Hepatocyte (in vitro differentiated cells): Measurements from ENCODE around the gene THRA.

ENCODE experiments used
- EZH2 ChIP-seq: fragments of 200-600 bp; sonication (generic); IDR thresholded peaks from 2 replicates; pipeline ENCODE4 v1.6.1; 2016; ENCODE audit warnings: antibody characterized with exemption, mild to moderate bottlenecking, borderline replicate concordance
- EZH2phosphoT487 ChIP-seq: fragments of 200-600 bp; sonication (generic); IDR thresholded peaks from one replicate; pipeline ENCODE4 v1.6.1; 2018; ENCODE audit warnings: antibody characterized with exemption, mild to moderate bottlenecking, low read depth, moderate library complexity; ENCODE audit not compliant: unreplicated experiment, severe bottlenecking
- TF ChIP-seq, protein P1 (sequence below): fragments of 200-600 bp; sonication (generic); IDR thresholded peaks from 2 replicates; pipeline ENCODE4 v1.5.1; 2016; ENCODE audit warnings: antibody characterized with exemption, mild to moderate bottlenecking; ENCODE audit not compliant: poor library complexity

DNA sequence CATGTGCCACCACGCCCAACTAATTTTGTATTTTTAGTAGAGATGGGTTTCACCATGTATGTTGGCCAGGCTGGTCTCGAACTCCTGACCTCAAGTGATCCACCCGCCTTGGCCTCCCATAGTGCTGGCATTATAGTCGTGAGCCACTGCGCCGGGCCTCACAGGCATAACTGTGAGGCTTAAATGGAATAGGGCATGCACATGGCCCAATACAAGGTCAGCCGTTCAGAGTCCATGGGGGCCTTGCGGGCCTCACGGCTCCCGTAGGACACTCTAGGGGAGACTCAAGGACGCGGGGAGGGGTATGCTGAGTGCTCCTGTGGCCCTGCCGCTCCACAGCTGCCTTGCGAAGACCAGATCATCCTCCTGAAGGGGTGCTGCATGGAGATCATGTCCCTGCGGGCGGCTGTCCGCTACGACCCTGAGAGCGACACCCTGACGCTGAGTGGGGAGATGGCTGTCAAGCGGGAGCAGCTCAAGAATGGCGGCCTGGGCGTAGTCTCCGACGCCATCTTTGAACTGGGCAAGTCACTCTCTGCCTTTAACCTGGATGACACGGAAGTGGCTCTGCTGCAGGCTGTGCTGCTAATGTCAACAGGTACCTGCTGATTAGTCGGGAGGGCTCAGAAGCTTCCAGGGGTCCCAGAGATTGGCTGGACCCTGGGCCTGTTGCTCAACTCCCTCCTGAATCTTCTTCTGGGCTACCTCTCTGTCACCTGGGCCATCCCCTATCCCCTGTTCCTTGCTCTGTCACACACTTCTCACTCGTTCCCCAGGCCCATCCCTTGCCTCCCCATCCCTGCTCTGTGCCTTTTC is 25.3 kb downstream of the THRA start:
- TF ChIP-seq, protein P1, sequence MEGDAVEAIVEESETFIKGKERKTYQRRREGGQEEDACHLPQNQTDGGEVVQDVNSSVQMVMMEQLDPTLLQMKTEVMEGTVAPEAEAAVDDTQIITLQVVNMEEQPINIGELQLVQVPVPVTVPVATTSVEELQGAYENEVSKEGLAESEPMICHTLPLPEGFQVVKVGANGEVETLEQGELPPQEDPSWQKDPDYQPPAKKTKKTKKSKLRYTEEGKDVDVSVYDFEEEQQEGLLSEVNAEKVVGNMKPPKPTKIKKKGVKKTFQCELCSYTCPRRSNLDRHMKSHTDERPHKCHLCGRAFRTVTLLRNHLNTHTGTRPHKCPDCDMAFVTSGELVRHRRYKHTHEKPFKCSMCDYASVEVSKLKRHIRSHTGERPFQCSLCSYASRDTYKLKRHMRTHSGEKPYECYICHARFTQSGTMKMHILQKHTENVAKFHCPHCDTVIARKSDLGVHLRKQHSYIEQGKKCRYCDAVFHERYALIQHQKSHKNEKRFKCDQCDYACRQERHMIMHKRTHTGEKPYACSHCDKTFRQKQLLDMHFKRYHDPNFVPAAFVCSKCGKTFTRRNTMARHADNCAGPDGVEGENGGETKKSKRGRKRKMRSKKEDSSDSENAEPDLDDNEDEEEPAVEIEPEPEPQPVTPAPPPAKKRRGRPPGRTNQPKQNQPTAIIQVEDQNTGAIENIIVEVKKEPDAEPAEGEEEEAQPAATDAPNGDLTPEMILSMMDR: no peak
- TF ChIP-seq EZH2 (no peak), EZH2phosphoT487 (no peak)
